SK-N-MC (cell line): ENCODE measurements around the gene ZC3H7A.

ENCODE experiments used
- EZH2 ChIP-seq: fragments of 200-600 bp; sonication (generic); IDR thresholded peaks from one replicate; pipeline ENCODE4 v1.6.1; 2017; ENCODE audit warnings: antibody characterized with exemption
- POLR2AphosphoS5 ChIP-seq: IDR thresholded peaks from 2 replicates; pipeline ENCODE4 v1.6.1; 2012; ENCODE audit warnings: mild to moderate bottlenecking, low read depth, low read length, borderline replicate concordance

GRCh38 chr16:11729787-11730186, 67.3 kb downstream of the ZC3H7A start:
- TF ChIP-seq POLR2AphosphoS5 (no peak), EZH2 (no peak)
